ENCODE data around the gene DARS1. TPM values are rescaled to one million over a fixed set of nuclear protein-coding genes. Genes with fewer than 3 reads are reported as not detected.
A peak's percentile ranks its signal among the peaks of the same experiment; 100 is the strongest.

Gene DARS1
- total RNA-seq, 3 donors from 2014 or later: 76.4 to 117 (median 86.7) TPM

GRCh38 chr2:136013136-136013685, 27.8 kb upstream of the DARS1 start:
- intact Hi-C loops (cut with DNase I; ENCODE audit: low total_unique reads): no loop called here

GRCh38 chr2:136012315-136012714, 26.9 kb upstream of the DARS1 start:
- no peaks in the 10 kb centered on the region for H3K4me1 ChIP-seq
- H3K4me3 ChIP-seq: no peak overlapping the region
- DNase-seq (ENCODE audit: low spot score in 2 of 2): no peak
- no peaks in the 10 kb centered on the region for H3K27me3 ChIP-seq
- intact Hi-C loops (cut with DNase I; ENCODE audit: low total_unique reads): no loop called here
- no peak overlapping the region for H3K27ac ChIP-seq
- no peaks in the 10 kb centered on the region for H3K36me3 ChIP-seq
- no peaks in the 10 kb centered on the region for H3K9me3 ChIP-seq
- TF ChIP-seq CTCF (IDR thresholded peaks at IDR 0.05): no peak
- no peak for TF ChIP-seq POLR2AphosphoS5 (IDR thresholded peaks at IDR 0.05)
- TF ChIP-seq POLR2A (IDR thresholded peaks at IDR 0.05): no peak

More at GRCh38 chr2:136013136-136013685, 27.8 kb upstream of the DARS1 start:
- H3K9me3 ChIP-seq: no peaks in the 10 kb centered on the region
- no peaks in the 10 kb centered on the region for H3K36me3 ChIP-seq
- no peak overlapping the region for H3K4me3 ChIP-seq
- no peak for TF ChIP-seq POLR2AphosphoS5 (IDR thresholded peaks at IDR 0.05)
- no peaks in the 10 kb centered on the region for H3K4me1 ChIP-seq
- no peak for DNase-seq (ENCODE audit: low spot score in 2 of 2)
- no peak overlapping the region for H3K27ac ChIP-seq
- no peaks in the 10 kb centered on the region for H3K27me3 ChIP-seq

- H3K27me3 ChIP-seq: no peaks in the 10 kb centered on the region
Measured at GRCh38 chr2:136010126-136010525, 24.7 kb upstream of the DARS1 start.

GRCh38 chr2:136008205-136008865, 22.9 kb upstream of the DARS1 start:
- intact Hi-C loops (cut with DNase I; ENCODE audit: low total_unique reads): no loop called here
- Histone ChIP-seq H3K36me3 (no peaks in the 10 kb centered on the region), H3K27ac (no peak overlapping the region), H3K9me3 (no peaks in the 10 kb centered on the region), H3K4me1 (no peaks in the 10 kb centered on the region), H3K27me3 (no peaks in the 10 kb centered on the region), H3K4me3 (no peak overlapping the region)
- peak in 1 of 2 donors; percentile 19 for DNase-seq (ENCODE audit: low spot score in 2 of 2)
- TF ChIP-seq CTCF (IDR thresholded peaks at IDR 0.05) (no peak), POLR2AphosphoS5 (IDR thresholded peaks at IDR 0.05) (no peak), POLR2A (IDR thresholded peaks at IDR 0.05) (no peak)

More at GRCh38 chr2:136010126-136010525, 24.7 kb upstream of the DARS1 start:
- Histone ChIP-seq H3K27ac (no peak overlapping the region), H3K4me3 (no peak overlapping the region), H3K36me3 (no peaks in the 10 kb centered on the region), H3K9me3 (no peaks in the 10 kb centered on the region), H3K4me1 (no peaks in the 10 kb centered on the region)
- intact Hi-C loops (cut with DNase I; ENCODE audit: low total_unique reads): no loop called here
- TF ChIP-seq POLR2AphosphoS5 (IDR thresholded peaks at IDR 0.05): no peak
- TF ChIP-seq CTCF (IDR thresholded peaks at IDR 0.05): no peak
- DNase-seq (ENCODE audit: low spot score in 2 of 2): no peak

GRCh38 chr2:136006658-136007057, 21.2 kb upstream of the DARS1 start:
- Histone ChIP-seq H3K27ac (no peak overlapping the region), H3K27me3 (no peaks in the 10 kb centered on the region), H3K4me3 (no peak overlapping the region), H3K4me1 (no peaks in the 10 kb centered on the region), H3K36me3 (no peaks in the 10 kb centered on the region), H3K9me3 (no peaks in the 10 kb centered on the region)
- intact Hi-C loops (cut with DNase I; ENCODE audit: low total_unique reads): no loop called here
- DNase-seq (ENCODE audit: low spot score in 2 of 2): no peak
- TF ChIP-seq CTCF (IDR thresholded peaks at IDR 0.05) (no peak), POLR2A (IDR thresholded peaks at IDR 0.05) (no peak), POLR2AphosphoS5 (IDR thresholded peaks at IDR 0.05) (no peak)

All from breast epithelium (tissue), 4 donors.